Neural progenitor cell (in vitro differentiated cells): ENCODE measurements around the gene SEMA4D.

ENCODE experiments used
- EZH2 ChIP-seq: fragments of 200-600 bp; sonication (generic); IDR thresholded peaks from 2 replicates; pipeline ENCODE4 v1.6.1; 2017; ENCODE audit warnings: antibody characterized with exemption, mild to moderate bottlenecking, moderate library complexity
- TF ChIP-seq, protein P1 (sequence below): fragments of 200-600 bp; sonication (generic); IDR thresholded peaks from 2 replicates; pipeline ENCODE4 v1.5.1; 2017; ENCODE audit warnings: antibody characterized with exemption, mild to moderate bottlenecking

DNA sequence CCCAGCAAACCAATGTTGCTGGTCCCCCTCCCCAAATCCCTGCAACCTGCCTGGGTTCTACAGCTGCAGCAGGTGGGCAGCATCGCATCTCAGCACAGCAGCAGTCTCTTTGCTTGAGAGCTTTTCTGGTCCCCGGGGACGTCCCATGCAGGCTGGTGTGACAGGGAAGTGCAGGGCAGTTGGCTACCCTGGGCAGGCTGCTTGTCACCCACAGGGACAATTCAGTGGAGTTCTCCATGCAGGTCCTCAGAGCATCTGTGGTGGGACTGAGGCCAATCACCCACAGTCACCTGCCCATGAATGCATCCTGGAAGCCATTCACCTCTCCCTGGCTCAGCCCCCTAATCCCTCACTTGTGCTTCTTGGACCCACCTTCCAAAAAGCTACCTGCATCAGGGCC lies 43.9 kb upstream of the SEMA4D start:
- TF ChIP-seq, protein P1, sequence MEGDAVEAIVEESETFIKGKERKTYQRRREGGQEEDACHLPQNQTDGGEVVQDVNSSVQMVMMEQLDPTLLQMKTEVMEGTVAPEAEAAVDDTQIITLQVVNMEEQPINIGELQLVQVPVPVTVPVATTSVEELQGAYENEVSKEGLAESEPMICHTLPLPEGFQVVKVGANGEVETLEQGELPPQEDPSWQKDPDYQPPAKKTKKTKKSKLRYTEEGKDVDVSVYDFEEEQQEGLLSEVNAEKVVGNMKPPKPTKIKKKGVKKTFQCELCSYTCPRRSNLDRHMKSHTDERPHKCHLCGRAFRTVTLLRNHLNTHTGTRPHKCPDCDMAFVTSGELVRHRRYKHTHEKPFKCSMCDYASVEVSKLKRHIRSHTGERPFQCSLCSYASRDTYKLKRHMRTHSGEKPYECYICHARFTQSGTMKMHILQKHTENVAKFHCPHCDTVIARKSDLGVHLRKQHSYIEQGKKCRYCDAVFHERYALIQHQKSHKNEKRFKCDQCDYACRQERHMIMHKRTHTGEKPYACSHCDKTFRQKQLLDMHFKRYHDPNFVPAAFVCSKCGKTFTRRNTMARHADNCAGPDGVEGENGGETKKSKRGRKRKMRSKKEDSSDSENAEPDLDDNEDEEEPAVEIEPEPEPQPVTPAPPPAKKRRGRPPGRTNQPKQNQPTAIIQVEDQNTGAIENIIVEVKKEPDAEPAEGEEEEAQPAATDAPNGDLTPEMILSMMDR, result no peak
- TF ChIP-seq EZH2, result no peak
